ENCODE results near the gene BRD7. TPM values are rescaled to one million over a fixed set of nuclear protein-coding genes. Genes with fewer than 3 reads are reported as not detected.

The BRD7 gene
- total RNA-seq, 4 donors from 2014 or later = 53.1 to 62.0 (median 56.2) TPM

- Histone ChIP-seq H3K4me3 (no peak overlapping the region), H3K27me3 (no peaks in the 10 kb centered on the region), H3K9me3 (no peaks in the 10 kb centered on the region), H3K4me1 (no peaks in the 10 kb centered on the region), H3K36me3 (no peaks in the 10 kb centered on the region), H3K27ac (no peak overlapping the region)
- no peak for DNase-seq (ENCODE audit: low spot score in 2 of 2)
- no peak for TF ChIP-seq POLR2A (IDR thresholded peaks at IDR 0.05)
- no peak for TF ChIP-seq CTCF (IDR thresholded peaks at IDR 0.05)
- TF ChIP-seq POLR2AphosphoS5 (IDR thresholded peaks at IDR 0.05) = no peak
- no peak for TF ChIP-seq EP300 (IDR thresholded peaks at IDR 0.05)
- 100% methylated on average over 4 of the region's 4 CpGs for WGBS
These were observed 21.1 kb upstream of the BRD7 start for GRCh38 chr16:50389900-50390299.

- 92% methylated on average over 1 of the region's 1 CpG for WGBS
- DNase-seq (ENCODE audit: low spot score in 2 of 2) = no peak
- H3K27ac ChIP-seq = no peak overlapping the region
- H3K4me1 ChIP-seq = no peaks in the 10 kb centered on the region
- H3K4me3 ChIP-seq = no peak overlapping the region
- no peaks in the 10 kb centered on the region for H3K27me3 ChIP-seq
- no peaks in the 10 kb centered on the region for H3K9me3 ChIP-seq
- no peaks in the 10 kb centered on the region for H3K36me3 ChIP-seq
- TF ChIP-seq EP300 (IDR thresholded peaks at IDR 0.05) (no peak), CTCF (IDR thresholded peaks at IDR 0.05) (no peak)
These were observed 19.7 kb upstream of the BRD7 start for GRCh38 chr16:50388496-50388895.

- WGBS = 61% methylated on average over 8 of the region's 13 CpGs
- Histone ChIP-seq H3K27me3 (no peaks in the 10 kb centered on the region), H3K9me3 (no peaks in the 10 kb centered on the region), H3K4me1 (no peaks in the 10 kb centered on the region), H3K27ac (no peak overlapping the region), H3K4me3 (no peak overlapping the region), H3K36me3 (no peaks in the 10 kb centered on the region)
- TF ChIP-seq POLR2A (IDR thresholded peaks at IDR 0.05) (no peak), POLR2AphosphoS5 (IDR thresholded peaks at IDR 0.05) (no peak), EP300 (IDR thresholded peaks at IDR 0.05) (no peak), CTCF (IDR thresholded peaks at IDR 0.05) (no peak)
- DNase-seq (ENCODE audit: low spot score in 2 of 2) = no peak
These were observed 18.0 kb upstream of the BRD7 start for GRCh38 chr16:50386774-50387173.

DNA sequence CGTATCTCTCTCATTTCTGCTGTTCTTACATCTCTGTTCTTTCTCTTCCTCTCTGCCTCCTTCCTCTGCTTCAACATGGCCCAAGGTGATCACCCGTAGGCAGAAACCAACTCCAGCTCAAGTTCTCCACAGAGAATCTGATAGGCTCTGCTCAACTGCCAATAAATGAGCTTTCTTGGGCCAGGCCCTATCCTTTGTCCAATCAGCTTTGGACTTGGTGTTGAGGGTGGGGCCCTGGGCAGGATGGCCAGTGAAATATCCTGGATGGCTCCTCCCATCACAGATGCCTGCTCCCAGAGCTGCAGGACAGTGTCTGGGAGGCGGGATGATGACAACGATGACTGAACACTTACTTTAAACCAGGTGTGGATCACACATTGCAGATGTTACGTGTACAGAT is 17.4 kb upstream of the BRD7 start:
- Histone ChIP-seq H3K4me1 (no peaks in the 10 kb centered on the region), H3K36me3 (no peaks in the 10 kb centered on the region), H3K27me3 (no peaks in the 10 kb centered on the region), H3K9me3 (no peaks in the 10 kb centered on the region), H3K27ac (no peak overlapping the region), H3K4me3 (no peak overlapping the region)
- 66% methylated on average over 5 of the region's 5 CpGs for WGBS
- DNase-seq (ENCODE audit: low spot score in 2 of 2) = no peak
- no peak for TF ChIP-seq POLR2A (IDR thresholded peaks at IDR 0.05)

DNA sequence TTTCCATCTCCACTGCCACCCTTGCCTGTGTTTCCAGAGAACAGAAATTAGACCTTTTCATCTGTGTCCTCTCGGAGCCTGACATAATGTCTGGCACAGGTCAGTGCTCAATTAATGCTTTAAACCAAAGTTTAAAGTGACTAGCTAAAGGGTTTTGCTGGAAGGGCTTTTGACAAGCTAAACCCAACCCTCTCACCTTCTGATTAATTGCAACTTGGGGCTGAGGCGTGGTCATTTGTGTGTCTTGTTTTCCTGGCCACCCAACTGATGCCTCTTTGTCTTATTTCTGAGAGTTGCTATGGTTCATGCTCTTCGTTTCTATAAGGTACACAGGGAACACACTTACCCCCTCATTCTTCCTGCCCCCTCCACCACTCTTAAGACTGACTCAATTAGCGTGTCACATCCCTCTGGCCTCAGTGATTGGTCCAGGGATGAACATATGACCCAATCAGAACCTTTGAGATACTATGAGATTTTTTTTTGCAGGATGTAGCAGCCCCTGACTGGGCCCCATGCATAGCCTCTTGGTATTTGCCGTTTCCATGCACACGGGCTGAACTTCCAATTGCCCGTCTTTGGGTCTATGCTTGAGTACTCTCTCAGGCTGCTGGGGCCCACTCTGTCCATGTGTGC is 15.8 kb upstream of the BRD7 start:
- 77% methylated on average over 7 of the region's 7 CpGs for WGBS
- TF ChIP-seq EP300 (IDR thresholded peaks at IDR 0.05) = no peak
- no peak for TF ChIP-seq CTCF (IDR thresholded peaks at IDR 0.05)
- no peak for TF ChIP-seq POLR2AphosphoS5 (IDR thresholded peaks at IDR 0.05)
- no peak for TF ChIP-seq POLR2A (IDR thresholded peaks at IDR 0.05)
- no peaks in the 10 kb centered on the region for H3K27me3 ChIP-seq
- DNase-seq (ENCODE audit: low spot score in 2 of 2) = no peak
- no peaks in the 10 kb centered on the region for H3K9me3 ChIP-seq
- H3K27ac ChIP-seq = no peak overlapping the region
- no peaks in the 10 kb centered on the region for H3K4me1 ChIP-seq
- no peak overlapping the region for H3K4me3 ChIP-seq
- no peaks in the 10 kb centered on the region for H3K36me3 ChIP-seq
